HG03097 (cell line): Measurements from ENCODE around the gene BATF2.
"Not testable (repeated sequence)": the region's sequence is repeated elsewhere in the genome, so short reads cannot be mapped to it uniquely, and the experiment has no call there.

Source experiments
- ATAC-seq: cut with Tn5 transposase; IDR thresholded peaks from one replicate; pipeline ENCODE4 v1.9.1; 2021; ENCODE audit not compliant: unreplicated experiment, low FRiP score

Gene BATF2

DNA sequence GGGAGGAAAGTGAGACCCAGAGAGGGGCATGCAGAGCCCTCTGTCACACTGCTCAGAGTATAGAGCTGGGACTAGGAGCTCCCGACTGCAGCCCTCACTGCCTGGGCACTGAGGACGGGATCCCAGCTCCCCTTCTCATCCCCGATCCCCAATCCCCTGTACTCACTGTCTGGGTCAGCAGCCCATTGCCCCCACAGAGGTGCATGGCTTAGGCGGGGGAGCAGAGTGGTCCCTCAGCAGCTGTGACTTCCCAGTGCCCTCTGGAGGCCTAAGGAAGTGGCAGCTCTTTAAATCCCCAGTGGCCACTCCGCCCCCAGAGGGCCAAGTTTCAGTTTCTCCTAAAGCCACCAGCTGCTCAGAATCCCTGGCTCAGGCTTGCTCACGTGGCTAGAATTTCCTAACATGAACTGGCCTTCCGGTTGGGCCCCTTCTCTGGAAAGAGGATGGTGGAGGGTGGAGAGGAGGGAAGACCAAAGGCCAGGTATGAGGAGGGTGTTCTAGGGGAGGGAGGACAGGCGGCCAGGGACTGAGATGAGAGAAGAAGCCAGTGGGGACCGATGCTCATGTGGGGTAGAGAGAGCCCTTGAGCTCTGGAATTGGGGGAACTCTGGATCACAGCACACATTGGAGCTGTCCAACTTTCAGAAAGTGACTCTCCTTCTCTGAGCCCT lies at the start of gene BATF2:
Gene BATF2 (minus strand): TSS at position 262 of the 671 bp plus-strand sequence. CDS start 57 bp downstream, at position 205.
- no peak for ATAC-seq

GRCh38 chr11:65045728-65046127 lies 49.0 kb upstream of the BATF2 start:
- ATAC-seq = no peak

- no peak for ATAC-seq
Observed at GRCh38 chr11:65045061-65045460, 48.3 kb upstream of the BATF2 start.

DNA sequence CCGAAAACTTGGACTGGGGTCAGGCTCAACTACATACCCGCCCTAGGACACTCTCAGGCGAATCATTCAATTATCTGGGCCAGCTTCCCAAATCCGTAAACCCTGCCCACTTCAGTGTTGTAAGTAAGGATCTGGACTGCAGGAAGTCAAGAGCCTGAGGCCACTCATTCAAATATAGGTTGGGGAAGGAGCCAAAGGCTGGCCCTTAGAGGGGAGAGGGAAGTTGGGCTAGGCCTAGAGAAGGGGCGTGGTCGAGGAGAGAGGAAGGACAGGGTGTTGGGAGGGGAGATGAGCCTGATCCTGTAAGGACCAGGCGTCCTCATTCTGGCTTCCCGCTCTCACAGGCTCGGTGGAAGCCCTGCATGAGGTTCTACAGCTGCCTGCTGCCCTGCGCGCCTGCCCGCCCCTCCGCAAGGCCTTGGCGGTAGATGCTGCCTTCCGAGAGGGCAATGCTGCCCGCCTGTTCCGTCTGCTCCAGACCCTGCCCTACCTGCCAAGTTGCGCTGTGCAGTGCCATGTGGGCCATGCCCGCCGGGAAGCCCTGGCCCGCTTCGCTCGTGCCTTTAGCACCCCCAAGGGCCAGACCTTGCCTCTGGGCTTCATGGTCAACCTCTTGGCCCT lies 47.2 kb upstream of the BATF2 start:
- ATAC-seq = no peak

GRCh38 chr11:65042891-65043290 lies 46.1 kb upstream of the BATF2 start:
- no peak for ATAC-seq

DNA sequence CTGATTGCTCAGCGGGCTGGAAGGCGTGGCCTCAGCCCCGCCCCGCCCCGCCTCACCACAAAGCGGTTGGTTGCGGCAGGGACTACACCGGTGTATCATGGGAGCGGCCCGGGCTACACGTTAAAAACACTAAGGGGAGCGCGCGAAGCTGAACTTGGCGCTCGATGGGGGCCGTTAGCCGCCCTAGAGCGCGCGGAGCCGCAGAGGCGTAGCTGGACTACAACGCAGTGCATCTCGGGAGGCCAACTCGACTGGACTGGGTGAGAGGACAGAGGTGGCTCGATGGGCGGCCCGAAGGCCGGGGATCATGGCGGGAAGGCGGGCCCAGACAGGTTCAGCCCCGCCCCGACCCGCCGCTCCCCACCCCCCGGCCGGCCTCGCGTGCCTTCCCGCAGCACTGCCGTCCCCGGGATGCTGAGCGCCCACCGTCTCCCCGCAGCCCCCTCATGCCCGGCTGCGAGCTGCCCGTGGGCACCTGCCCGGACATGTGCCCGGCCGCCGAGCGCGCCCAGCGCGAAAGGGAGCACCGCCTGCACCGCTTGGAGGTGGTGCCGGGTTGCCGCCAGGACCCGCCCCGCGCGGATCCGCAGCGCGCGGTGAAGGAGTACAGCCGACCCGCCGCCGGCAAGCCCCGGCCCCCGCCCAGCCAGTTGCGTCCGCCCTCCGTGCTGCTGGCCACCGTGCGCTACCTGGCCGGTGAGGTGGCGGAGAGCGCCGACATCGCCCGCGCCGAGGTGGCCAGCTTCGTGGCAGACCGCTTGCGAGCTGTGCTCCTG lies 44.3 kb upstream of the BATF2 start, which contains the start of gene SAC3D1:
Gene SAC3D1 (plus strand): TSS at position 364 of the 776 bp plus-strand sequence. CDS start 83 bp downstream, at position 447.
- ATAC-seq = peak; percentile 69

DNA sequence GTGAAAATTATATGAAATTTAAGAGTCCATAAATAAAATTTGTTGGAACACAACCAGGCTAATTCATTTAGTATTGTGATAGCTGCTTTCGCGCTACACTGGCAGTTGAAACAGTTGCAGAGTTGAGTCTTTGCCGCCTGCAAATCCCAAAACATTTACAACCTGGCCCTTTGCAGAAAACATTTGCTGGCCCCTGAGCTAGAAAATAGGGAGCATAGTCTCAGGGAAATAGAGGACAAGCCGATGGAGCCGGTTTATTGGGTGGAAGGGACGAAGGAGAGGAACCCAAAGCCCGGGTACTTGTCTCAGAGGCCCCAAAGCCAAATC lies 43.7 kb upstream of the BATF2 start:
- no peak for ATAC-seq

DNA sequence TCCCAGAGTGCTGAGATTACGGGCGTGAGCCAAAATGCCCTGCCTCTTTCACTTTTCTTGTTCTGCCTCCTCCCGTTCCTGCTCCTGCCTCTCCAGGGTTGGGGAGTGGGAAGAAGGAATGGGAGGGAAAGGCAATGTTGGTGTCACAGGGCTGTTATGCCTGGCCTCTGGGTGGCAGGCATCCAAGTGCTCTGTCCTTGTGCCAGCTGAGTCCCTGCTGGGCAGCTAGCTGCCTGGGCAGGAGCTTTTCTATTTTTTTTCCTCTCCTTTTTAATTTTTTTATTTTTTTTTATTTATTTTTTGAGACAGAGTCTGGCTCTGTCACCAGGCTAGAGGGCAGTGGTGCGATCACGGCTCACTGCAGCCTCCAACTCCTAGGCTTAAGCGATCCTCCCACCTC lies 40.2 kb upstream of the BATF2 start:
- ATAC-seq = no peak

- ATAC-seq = no peak
Observed at GRCh38 chr11:65035579-65035978, 38.8 kb upstream of the BATF2 start.

DNA sequence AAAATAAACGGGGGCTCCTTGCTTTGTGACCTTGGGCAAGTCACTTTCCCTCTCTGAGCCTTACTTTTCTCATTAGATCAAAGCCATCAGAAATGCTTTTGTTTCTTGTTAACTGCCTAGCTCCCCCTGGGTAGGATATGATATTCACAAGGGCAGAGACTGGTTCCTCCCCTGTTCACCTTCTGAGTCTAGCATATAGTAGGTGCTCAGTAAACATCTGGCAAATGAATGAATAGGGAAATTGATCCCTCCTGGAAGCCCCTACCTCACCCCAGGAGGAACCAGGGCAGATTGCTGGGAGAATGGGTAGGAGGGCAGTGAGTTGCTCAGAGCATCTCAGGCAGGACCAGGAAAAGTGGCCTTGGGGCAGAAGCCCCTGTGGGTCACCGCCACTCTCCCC lies 37.7 kb upstream of the BATF2 start:
- no peak for ATAC-seq

DNA sequence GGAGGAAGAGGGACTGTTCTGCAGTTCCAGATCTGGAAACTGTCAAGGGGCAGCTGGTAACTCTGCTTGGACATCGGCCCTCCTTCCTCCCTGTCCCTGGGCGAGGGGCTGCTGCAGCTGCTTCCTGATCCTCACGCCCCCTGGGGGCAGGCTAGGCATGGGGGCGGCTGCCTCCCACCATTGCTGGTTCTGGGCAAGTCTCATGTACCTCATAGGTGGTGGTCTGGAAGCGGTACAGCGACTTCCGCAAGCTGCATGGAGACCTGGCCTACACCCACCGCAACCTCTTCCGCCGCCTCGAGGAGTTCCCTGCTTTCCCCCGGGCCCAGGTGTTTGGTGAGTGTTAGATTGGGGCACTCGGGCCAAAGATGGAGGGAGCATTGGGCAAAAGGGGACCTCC lies 35.4 kb upstream of the BATF2 start:
- ATAC-seq = no peak

DNA sequence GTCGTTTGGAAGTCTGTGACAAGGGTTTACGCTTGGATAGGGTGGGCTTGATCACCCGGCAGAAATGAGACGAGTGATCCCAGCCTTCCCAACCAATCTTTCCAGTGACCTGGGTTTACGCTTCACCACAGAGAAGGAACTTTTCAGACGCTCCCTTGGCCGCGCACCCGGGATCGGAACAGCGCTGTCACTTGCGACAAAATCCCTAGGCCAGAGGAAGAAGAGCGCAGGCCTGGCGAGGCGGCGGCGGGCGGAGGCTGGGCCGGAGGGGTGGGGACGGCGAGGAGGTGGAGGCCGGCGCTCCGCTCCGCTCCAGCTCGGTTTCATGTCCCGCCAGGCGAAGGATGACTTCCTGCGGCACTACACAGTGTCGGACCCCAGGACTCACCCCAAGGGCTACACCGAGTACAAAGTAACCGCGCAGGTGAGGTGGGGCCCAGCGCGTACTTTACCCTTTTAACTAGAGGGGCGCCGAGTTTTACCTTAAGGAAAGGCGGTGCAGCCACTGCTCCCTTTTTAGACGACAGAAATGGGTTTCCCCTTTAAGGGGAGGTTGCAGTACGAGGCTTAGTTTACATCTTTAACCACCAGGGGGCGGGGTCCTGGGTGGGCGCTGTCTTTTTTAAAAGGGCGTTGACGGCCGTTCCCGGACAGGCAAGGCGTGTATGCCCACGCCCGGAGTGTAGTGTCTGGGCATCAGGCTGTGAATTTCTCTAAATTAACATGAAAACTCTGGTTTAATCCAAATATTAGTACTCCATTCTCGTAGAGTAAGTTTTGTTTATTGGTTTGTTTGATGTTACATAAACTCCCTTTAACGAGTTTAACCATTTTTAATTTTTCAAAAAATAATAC lies 30.7 kb upstream of the BATF2 start, which contains the start of gene SNX15:
Gene SNX15 (plus strand): TSS at position 227 of the 855 bp plus-strand sequence. CDS start 99 bp downstream, at position 326.
- ATAC-seq = peak; percentile 81

DNA sequence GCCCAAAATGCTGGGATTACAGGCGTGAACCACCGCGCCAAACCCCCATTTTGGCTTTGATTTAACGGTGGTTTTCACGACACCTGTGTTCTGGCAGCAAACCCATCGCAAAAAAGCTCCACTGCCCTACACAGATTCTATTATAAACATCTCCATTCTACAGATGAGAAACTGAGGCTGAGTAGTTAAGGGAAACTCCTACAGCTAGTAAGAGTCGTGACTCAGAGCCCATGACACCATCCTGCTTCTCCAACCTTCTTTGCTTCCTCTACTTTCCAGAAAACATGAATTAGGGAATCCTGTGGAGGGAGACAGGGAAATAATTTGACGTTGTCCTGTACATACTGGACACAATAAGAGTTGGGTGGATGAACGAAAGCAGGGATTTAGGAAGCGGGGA lies 30.0 kb upstream of the BATF2 start:
- ATAC-seq = no peak

- ATAC-seq = not testable (repeated sequence)
Observed at GRCh38 chr11:65023502-65023901, 26.7 kb upstream of the BATF2 start.

DNA sequence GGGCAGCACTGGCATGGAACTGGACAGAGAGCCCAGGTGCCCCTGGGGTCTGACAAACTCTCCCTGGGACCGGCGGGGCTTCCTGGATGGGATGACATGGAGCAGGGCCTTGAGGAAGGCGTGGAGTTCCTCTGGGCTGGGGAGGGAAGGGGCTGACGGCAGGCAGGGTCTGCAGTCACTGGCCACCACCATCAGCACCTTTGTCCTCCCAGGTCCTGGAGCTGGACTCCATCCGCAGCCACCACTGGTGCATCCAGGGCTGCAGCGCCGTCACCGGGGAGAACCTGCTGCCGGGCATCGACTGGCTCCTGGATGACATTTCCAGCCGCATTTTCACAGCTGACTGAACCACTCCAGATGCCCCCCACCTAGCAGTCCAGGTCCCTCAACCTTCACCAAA lies 24.7 kb upstream of the BATF2 start:
- ATAC-seq = no peak

DNA sequence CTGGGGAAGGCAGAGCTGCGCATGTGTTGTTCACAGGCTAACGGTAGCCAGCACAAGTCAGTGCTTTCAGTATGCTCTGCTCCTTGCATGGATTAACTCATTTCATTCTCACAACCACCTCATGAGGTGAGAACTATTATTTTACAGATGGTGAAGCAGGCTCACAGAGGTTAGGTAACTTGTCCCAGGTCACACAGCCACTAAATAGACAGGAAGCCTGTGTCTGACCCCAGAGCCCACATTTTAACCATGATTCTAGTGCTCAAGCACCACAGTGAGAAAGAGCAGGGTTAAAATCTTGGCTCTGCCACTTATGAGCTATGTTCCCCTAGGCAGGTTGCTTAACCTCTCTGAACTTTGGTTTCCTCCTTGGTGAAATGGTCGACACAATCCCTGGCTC lies 24.2 kb upstream of the BATF2 start:
- no peak for ATAC-seq

DNA sequence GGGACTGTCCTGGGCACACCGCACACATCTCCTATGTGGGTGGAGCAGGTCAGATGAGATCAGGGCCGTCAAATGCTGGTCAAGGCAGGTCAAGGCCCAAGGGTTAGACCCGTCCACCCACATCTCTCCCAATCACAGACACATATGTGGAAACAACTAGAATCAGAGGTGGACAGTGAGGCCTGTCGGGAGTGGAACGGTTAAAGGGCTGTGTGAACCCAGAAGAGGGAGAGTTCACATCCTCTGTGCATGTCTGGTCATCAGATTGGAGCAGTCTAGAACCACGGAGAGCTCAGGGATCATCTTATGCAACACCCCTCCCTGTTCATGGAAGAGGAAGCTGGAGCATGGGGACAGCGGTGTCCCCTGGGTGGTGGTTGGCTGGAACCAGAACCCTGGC lies 23.1 kb upstream of the BATF2 start:
- ATAC-seq = no peak

- ATAC-seq = no peak
Observed at GRCh38 chr11:65017937-65018336, 21.2 kb upstream of the BATF2 start.

- no peak for ATAC-seq
Observed at GRCh38 chr11:65016705-65017104, 19.9 kb upstream of the BATF2 start.

GRCh38 chr11:65014726-65015227 lies 18.0 kb upstream of the BATF2 start:
- no peak for ATAC-seq
